CD4-positive, alpha-beta T cell (primary cell): ENCODE measurements around the gene ARIH1. TPM values are rescaled to one million over a fixed set of nuclear protein-coding genes. Genes with fewer than 3 reads are reported as not detected.
A peak's percentile ranks its signal among the peaks of the same experiment; 100 is the strongest.

Experiments used
- ATAC-seq: fragments of 200-7000 bp; cut with Tn5 transposase; one replicate; pipeline ENCODE4 v1.10.0; 2022; ENCODE audit warnings: mild to moderate bottlenecking; ENCODE audit not compliant: poor library complexity
- CTCF ChIA-PET: fragments of 350-600 bp; sonication (Branson Sonifier 250); formaldehyde crosslinking; loops from one replicate; lab custom pipeline; 2021; ENCODE audit warnings: antibody characterized with exemption, inconsistent platforms; lab: Charles Lee
- POLR2A ChIA-PET: fragments of 350-600 bp; sonication (Branson Sonifier 250); formaldehyde crosslinking; loops from one replicate; lab custom pipeline; 2021; ENCODE audit warnings: antibody characterized with exemption, inconsistent platforms; lab: Charles Lee
- DNase-seq, 14 experiments: peaks; one replicate each; pipeline ENCODE4 v3.0.0-alpha.2; 2013 to 2020; ENCODE audit warnings: mixed read lengths in 2 of 14
- H3K27ac ChIP-seq, 2 donors: one replicate each; pipeline versions ENCODE4 v1.5.1 to v1.7.0; 2013; ENCODE audit warnings: low read length in 2 of 2, low read depth in 1 of 2, mild to moderate bottlenecking in 1 of 2
- H3K27me3 ChIP-seq, 2 experiments: 1 replicate in 1 of 2; 2 replicates in 1 of 2; pipeline versions ENCODE4 v1.6.1 to v1.7.0; 2013; ENCODE audit warnings: low read length in 2 of 2, control low read depth in 1 of 2, mild to moderate bottlenecking in 1 of 2, moderate library complexity in 1 of 2; ENCODE audit not compliant: insufficient read depth in 2 of 2, control insufficient read depth in 1 of 2
- H3K36me3 ChIP-seq: one replicate; pipeline ENCODE4 v1.6.1; 2013; ENCODE audit warnings: low read length, control low read depth; ENCODE audit not compliant: insufficient read depth
- H3K4me1 ChIP-seq: one replicate; pipeline ENCODE4 v1.6.1; 2013; ENCODE audit warnings: low read length, control low read depth; ENCODE audit not compliant: insufficient read depth
- H3K4me3 ChIP-seq: one replicate; pipeline ENCODE4 v1.5.1; 2013; ENCODE audit warnings: mild to moderate bottlenecking, low read length, moderate library complexity
- H3K9me3 ChIP-seq, 2 experiments: 1 replicate in 1 of 2; 2 replicates in 1 of 2; pipeline versions ENCODE4 v1.6.1 to v1.7.0; 2013; ENCODE audit warnings: low read length in 2 of 2, mild to moderate bottlenecking in 2 of 2, control low read depth in 1 of 2, moderate library complexity in 1 of 2; ENCODE audit not compliant: control insufficient read depth in 1 of 2, insufficient read depth in 1 of 2
- H3K27ac Mint-ChIP-seq: one replicate; pipeline ENCODE4 v1.8.0; 2020; ENCODE audit warnings: mixed read lengths
- H3K27me3 Mint-ChIP-seq: one replicate; pipeline ENCODE4 v1.8.0; 2021; ENCODE audit warnings: mixed read lengths
- H3K36me3 Mint-ChIP-seq: one replicate; pipeline ENCODE4 v1.8.0; 2021; ENCODE audit warnings: low read depth, mixed read lengths
- H3K4me1 Mint-ChIP-seq: one replicate; pipeline ENCODE4 v1.8.0; 2021; ENCODE audit warnings: low read depth, mixed read lengths
- H3K4me3 Mint-ChIP-seq: one replicate; pipeline ENCODE4 v1.8.0; 2020; ENCODE audit warnings: mild to moderate bottlenecking, mixed read lengths
- H3K9me3 Mint-ChIP-seq: one replicate; pipeline ENCODE4 v1.8.0; 2020; ENCODE audit warnings: mixed read lengths
- CTCF ChIP-seq: fragments of 200-600 bp; IDR thresholded peaks from one replicate; pipeline ENCODE4 v1.8.0; 2022; ENCODE audit warnings: antibody characterized with exemption, mild to moderate bottlenecking
- intact Hi-C, 2 experiments: fragments of 100-400 bp; cut with DNase I in 1 of 2; cut with micrococcal nuclease in 1 of 2; formaldehyde crosslinking; loops; one replicate each; pipeline versions ENCODE4 v1.15.1 to v1.9.0; 2023 to 2025; cut with DNase I, micrococcal nuclease
- total RNA-seq, 174 experiments: library from RNA in 2 of 174; stranded (reverse) in 2 of 174; gene quantifications; one replicate each; pipeline ENCODE4 v1.2.3 and lab custom pipeline; 2021 to 2026

Gene ARIH1
- total RNA-seq, 2 experiments from 2014 or later = 281 to 283 TPM

- no peak for DNase-seq
- peaks cover 94% of the 10 kb centered on the region for H3K36me3 Mint-ChIP-seq
- Histone ChIP-seq H3K9me3 (no peaks in the 10 kb centered on the region), H3K4me3 (no peak overlapping the region), H3K36me3 (peaks cover 73% of the 10 kb centered on the region), H3K27ac (no peak overlapping the region), H3K4me1 (no peaks in the 10 kb centered on the region), H3K27me3 (no peaks in the 10 kb centered on the region)
- H3K4me3 Mint-ChIP-seq = no peak overlapping the region
- peaks cover 49% of the 10 kb centered on the region for H3K4me1 Mint-ChIP-seq
- ChIA-PET POLR2A (no interaction called here), CTCF (no interaction called here)
- no peaks in the 10 kb centered on the region for H3K27me3 Mint-ChIP-seq
- intact Hi-C loops = no loop called here
- no peak for ATAC-seq
- no peak for TF ChIP-seq CTCF
- no peaks in the 10 kb centered on the region for H3K9me3 Mint-ChIP-seq
- H3K27ac Mint-ChIP-seq = no peak overlapping the region
Measured at GRCh38 chr15:72559781-72560180, 85.7 kb downstream of the ARIH1 start.

DNA sequence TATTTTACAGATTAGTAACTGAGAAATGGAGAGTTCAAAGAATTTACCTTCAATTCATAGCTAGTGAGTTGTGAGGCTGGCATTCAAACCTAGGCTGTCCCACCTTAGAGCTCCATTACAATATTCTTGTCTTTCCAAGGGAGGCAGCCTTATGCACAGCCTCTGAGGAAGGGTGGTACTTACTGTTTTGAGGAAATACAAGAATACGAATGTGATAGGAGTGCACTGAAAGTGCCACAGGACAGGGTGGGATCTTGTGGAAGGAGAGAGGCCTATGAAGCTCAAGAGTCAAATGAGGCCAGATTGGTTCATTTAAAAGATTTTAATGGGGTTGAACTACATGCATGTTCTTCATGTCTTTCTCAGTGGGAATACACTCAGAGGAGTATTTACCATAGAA is 86.3 kb downstream of the ARIH1 start:
- DNase-seq (no peak), ATAC-seq (no peak)
- TF ChIP-seq CTCF = no peak
- Histone ChIP-seq H3K4me1 (no peaks in the 10 kb centered on the region), H3K9me3 (no peaks in the 10 kb centered on the region), H3K36me3 (peaks cover 74% of the 10 kb centered on the region), H3K27me3 (no peaks in the 10 kb centered on the region), H3K4me3 (no peak overlapping the region), H3K27ac (no peak overlapping the region)
- intact Hi-C loops = no loop called here
- Mint-ChIP-seq H3K4me1 (peaks cover 43% of the 10 kb centered on the region), H3K27me3 (no peaks in the 10 kb centered on the region), H3K36me3 (peaks cover 94% of the 10 kb centered on the region), H3K9me3 (no peaks in the 10 kb centered on the region), H3K4me3 (no peak overlapping the region), H3K27ac (no peak overlapping the region)
- ChIA-PET CTCF (no interaction called here), POLR2A (no interaction called here)

DNA sequence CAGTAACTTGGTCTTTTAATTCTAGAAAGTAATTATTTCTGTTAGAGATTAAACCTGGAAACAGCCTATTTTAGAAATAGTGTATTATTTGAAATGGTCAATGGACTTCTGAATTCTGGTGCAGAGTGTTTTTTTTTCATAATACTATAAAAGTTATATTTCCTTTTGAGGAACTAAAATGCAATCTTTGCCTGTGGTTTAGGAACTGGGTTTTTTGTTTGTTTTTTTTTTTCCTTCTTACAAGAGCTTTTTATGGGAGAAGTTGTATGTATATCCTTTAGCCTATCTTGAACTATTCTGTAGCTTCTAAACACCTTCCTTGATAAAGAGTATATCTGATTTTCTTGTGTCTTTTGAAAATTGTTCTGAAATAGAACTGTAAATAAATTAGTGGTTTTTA is 88.3 kb downstream of the ARIH1 start:
- Histone ChIP-seq H3K4me1 (no peaks in the 10 kb centered on the region), H3K9me3 (no peaks in the 10 kb centered on the region), H3K4me3 (no peak overlapping the region), H3K27me3 (no peaks in the 10 kb centered on the region), H3K27ac (no peak overlapping the region), H3K36me3 (peaks cover 73% of the 10 kb centered on the region)
- Mint-ChIP-seq H3K27ac (peak overlapping the region; percentile 5), H3K4me3 (no peak overlapping the region), H3K36me3 (peaks cover 93% of the 10 kb centered on the region), H3K9me3 (no peaks in the 10 kb centered on the region), H3K27me3 (no peaks in the 10 kb centered on the region), H3K4me1 (peaks cover 24% of the 10 kb centered on the region)
- POLR2A ChIA-PET = interaction anchor here (0.7 kb wide), 1 partner anchor 212 kb away, joined by 3 read pairs; no protein-coding TSS in a partner anchor
- ATAC-seq (no peak), DNase-seq (no peak)
- CTCF ChIA-PET = interaction anchor here (0.7 to 1.2 kb wide), 2 partner anchors 67 to 77 kb away, joined by 3 read pairs; no protein-coding TSS in a partner anchor
- no peak for TF ChIP-seq CTCF
- intact Hi-C loops = no loop called here
